Gastrocnemius medialis (tissue), 4 donors: ENCODE data around the gene S100A7.

ENCODE experiments used
- POLR2A ChIP-seq, 2 donors: fragments of 450-650 bp; IDR thresholded peaks; one replicate each; pipeline ENCODE4 v1.6.1; 2017; ENCODE audit warnings: antibody characterized with exemption in 2 of 2, mild to moderate bottlenecking in 2 of 2, moderate library complexity in 2 of 2
- TF ChIP-seq, protein P1 (sequence below), 5 experiments: fragments of 450-650 bp in 3 of 5; fragments of 200-600 bp in 2 of 5; sonication (generic) in 2 of 5; IDR thresholded peaks in 4 of 5; conservative IDR thresholded peaks in 1 of 5; 1 replicate in 4 of 5; 2 replicates in 1 of 5; pipeline ENCODE4 v1.5.1; 2016 to 2019; ENCODE audit warnings: antibody characterized with exemption in 5 of 5, mild to moderate bottlenecking in 3 of 5, moderate library complexity in 3 of 5

DNA sequence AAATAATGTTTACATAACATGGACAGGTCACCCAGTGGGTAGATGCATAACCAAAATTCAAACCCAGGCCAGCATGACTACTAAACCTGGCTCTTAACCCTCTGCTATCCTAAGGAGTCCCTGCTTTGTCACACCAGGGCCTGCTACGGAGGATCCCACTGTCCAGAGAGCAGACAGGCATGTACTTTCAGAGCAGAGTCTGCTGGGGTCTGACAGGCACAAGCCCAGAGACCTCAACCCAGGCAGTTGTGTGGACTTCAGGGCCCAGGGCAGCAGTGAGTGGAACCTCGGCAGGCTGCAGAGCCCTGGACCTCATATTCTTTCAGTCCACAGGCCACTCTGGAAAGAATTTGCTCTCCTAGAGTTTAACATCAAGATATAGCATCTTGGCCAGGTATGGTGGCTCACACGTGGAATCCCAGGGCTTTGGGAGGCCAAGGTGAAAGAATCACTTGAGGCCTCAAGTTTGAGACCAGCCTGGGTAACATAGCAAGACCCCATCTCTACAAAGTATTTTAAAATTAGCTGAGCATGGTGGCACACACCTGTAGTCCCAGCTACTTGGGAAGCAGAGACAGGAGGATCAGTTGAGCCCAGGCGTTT is 16.1 kb upstream of the S100A7 start:
- TF ChIP-seq, protein P1, sequence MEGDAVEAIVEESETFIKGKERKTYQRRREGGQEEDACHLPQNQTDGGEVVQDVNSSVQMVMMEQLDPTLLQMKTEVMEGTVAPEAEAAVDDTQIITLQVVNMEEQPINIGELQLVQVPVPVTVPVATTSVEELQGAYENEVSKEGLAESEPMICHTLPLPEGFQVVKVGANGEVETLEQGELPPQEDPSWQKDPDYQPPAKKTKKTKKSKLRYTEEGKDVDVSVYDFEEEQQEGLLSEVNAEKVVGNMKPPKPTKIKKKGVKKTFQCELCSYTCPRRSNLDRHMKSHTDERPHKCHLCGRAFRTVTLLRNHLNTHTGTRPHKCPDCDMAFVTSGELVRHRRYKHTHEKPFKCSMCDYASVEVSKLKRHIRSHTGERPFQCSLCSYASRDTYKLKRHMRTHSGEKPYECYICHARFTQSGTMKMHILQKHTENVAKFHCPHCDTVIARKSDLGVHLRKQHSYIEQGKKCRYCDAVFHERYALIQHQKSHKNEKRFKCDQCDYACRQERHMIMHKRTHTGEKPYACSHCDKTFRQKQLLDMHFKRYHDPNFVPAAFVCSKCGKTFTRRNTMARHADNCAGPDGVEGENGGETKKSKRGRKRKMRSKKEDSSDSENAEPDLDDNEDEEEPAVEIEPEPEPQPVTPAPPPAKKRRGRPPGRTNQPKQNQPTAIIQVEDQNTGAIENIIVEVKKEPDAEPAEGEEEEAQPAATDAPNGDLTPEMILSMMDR (IDR thresholded peaks at IDR 0.05 in 4 of 5, conservative IDR thresholded peaks at IDR 0.05 in 1 of 5): no peak
- no peak for TF ChIP-seq POLR2A (IDR thresholded peaks at IDR 0.05)
